Activated CD8-positive, alpha-beta memory T cell treated with anti-CD3 and anti-CD28 coated beads, Interleukin-2, amount 10 ng/mL, durations not matched to agents 7 days and 5 days (primary cell): ENCODE data around the gene WDFY4. TPM values are rescaled to one million over a fixed set of nuclear protein-coding genes. Genes with fewer than 3 reads are reported as not detected.

Experiments used
- ATAC-seq: fragments of 150-1000 bp; cut with Tn5 transposase; one replicate; pipeline ENCODE4 v1.10.0; 2021; ENCODE audit warnings: moderate library complexity
- CTCF ChIA-PET: fragments of 350-600 bp; sonication (Branson Sonifier 250); formaldehyde crosslinking; loops from one replicate; lab custom pipeline; 2021; ENCODE audit warnings: antibody characterized with exemption; lab: Charles Lee
- DNase-seq: peaks from one replicate; pipeline ENCODE4 v3.0.0-alpha.2; 2020
- H3K27ac Mint-ChIP-seq: one replicate; pipeline ENCODE4 v1.8.0; 2021; ENCODE audit warnings: mild to moderate bottlenecking, mixed read lengths
- H3K27me3 Mint-ChIP-seq: one replicate; pipeline ENCODE4 v1.8.0; 2021; ENCODE audit warnings: mixed read lengths
- H3K36me3 Mint-ChIP-seq: one replicate; pipeline ENCODE4 v1.8.0; 2021; ENCODE audit warnings: mild to moderate bottlenecking, mixed read lengths
- H3K4me1 Mint-ChIP-seq: one replicate; pipeline ENCODE4 v1.8.0; 2021; ENCODE audit warnings: mixed read lengths
- H3K4me3 Mint-ChIP-seq: one replicate; pipeline ENCODE4 v1.8.0; 2021; ENCODE audit warnings: mild to moderate bottlenecking, moderate library complexity, mixed read lengths
- H3K9me3 Mint-ChIP-seq: one replicate; pipeline ENCODE4 v1.8.0; 2022; ENCODE audit warnings: low read depth, mixed read lengths
- total RNA-seq, 2 experiments: library from RNA; stranded (reverse); gene quantifications; one replicate each; pipeline ENCODE4 v1.2.3, GENCODE V29; 2021

WDFY4 gene
- total RNA-seq, 2 experiments from 2014 or later = 0.06 TPM; not detected in 1

GRCh38 chr10:48941427-48942075, 256.9 kb downstream of the WDFY4 start:
- no peak for ATAC-seq

GRCh38 chr10:48943096-48943495, 258.4 kb downstream of the WDFY4 start:
- DNase-seq (no peak), ATAC-seq (no peak)
- CTCF ChIA-PET = no interaction called here
- Mint-ChIP-seq H3K9me3 (no peaks in the 10 kb centered on the region), H3K27me3 (no peaks in the 10 kb centered on the region), H3K27ac (no peak overlapping the region), H3K4me1 (no peaks in the 10 kb centered on the region), H3K4me3 (no peak overlapping the region), H3K36me3 (no peaks in the 10 kb centered on the region)

More at GRCh38 chr10:48941427-48942075, 256.9 kb downstream of the WDFY4 start:
- no peak overlapping the region for H3K4me3 Mint-ChIP-seq
- peak; percentile 19 for DNase-seq
- no peaks in the 10 kb centered on the region for H3K4me1 Mint-ChIP-seq
- H3K9me3 Mint-ChIP-seq = no peaks in the 10 kb centered on the region
- no peaks in the 10 kb centered on the region for H3K27me3 Mint-ChIP-seq
- CTCF ChIA-PET = no interaction called here
- H3K27ac Mint-ChIP-seq = no peak overlapping the region
- no peaks in the 10 kb centered on the region for H3K36me3 Mint-ChIP-seq

- CTCF ChIA-PET = no interaction called here
- ATAC-seq (no peak), DNase-seq (no peak)
- no peaks in the 10 kb centered on the region for H3K27me3 Mint-ChIP-seq
- no peaks in the 10 kb centered on the region for H3K9me3 Mint-ChIP-seq
- H3K4me1 Mint-ChIP-seq = no peaks in the 10 kb centered on the region
- no peak overlapping the region for H3K27ac Mint-ChIP-seq
- no peak overlapping the region for H3K4me3 Mint-ChIP-seq
- no peaks in the 10 kb centered on the region for H3K36me3 Mint-ChIP-seq
Observed at GRCh38 chr10:48944171-48944570, 259.5 kb downstream of the WDFY4 start.

GRCh38 chr10:48945441-48946130, 260.9 kb downstream of the WDFY4 start:
- CTCF ChIA-PET = no interaction called here
- ATAC-seq = no peak
- Mint-ChIP-seq H3K27me3 (no peaks in the 10 kb centered on the region), H3K4me3 (no peak overlapping the region), H3K9me3 (no peaks in the 10 kb centered on the region), H3K36me3 (no peaks in the 10 kb centered on the region), H3K4me1 (no peaks in the 10 kb centered on the region), H3K27ac (no peak overlapping the region)
- no peak for DNase-seq

- ATAC-seq = no peak
- no peak overlapping the region for H3K4me3 Mint-ChIP-seq
- CTCF ChIA-PET = no interaction called here
- no peaks in the 10 kb centered on the region for H3K27me3 Mint-ChIP-seq
- H3K36me3 Mint-ChIP-seq = no peaks in the 10 kb centered on the region
- H3K27ac Mint-ChIP-seq = no peak overlapping the region
- no peaks in the 10 kb centered on the region for H3K4me1 Mint-ChIP-seq
- no peaks in the 10 kb centered on the region for H3K9me3 Mint-ChIP-seq
- no peak for DNase-seq
Observed at GRCh38 chr10:48946332-48946731, 261.7 kb downstream of the WDFY4 start.

GRCh38 chr10:48946891-48947500, 262.3 kb downstream of the WDFY4 start:
- CTCF ChIA-PET = no interaction called here
- H3K27ac Mint-ChIP-seq = no peak overlapping the region
- no peak for ATAC-seq
- no peaks in the 10 kb centered on the region for H3K9me3 Mint-ChIP-seq
- no peak overlapping the region for H3K4me3 Mint-ChIP-seq
- H3K36me3 Mint-ChIP-seq = no peaks in the 10 kb centered on the region
- no peaks in the 10 kb centered on the region for H3K27me3 Mint-ChIP-seq
- DNase-seq = no peak
- H3K4me1 Mint-ChIP-seq = no peaks in the 10 kb centered on the region

GRCh38 chr10:48947690-48948469, 263.2 kb downstream of the WDFY4 start:
- Mint-ChIP-seq H3K4me3 (no peak overlapping the region), H3K9me3 (no peaks in the 10 kb centered on the region), H3K27ac (no peak overlapping the region), H3K27me3 (no peaks in the 10 kb centered on the region), H3K4me1 (no peaks in the 10 kb centered on the region), H3K36me3 (no peaks in the 10 kb centered on the region)
- CTCF ChIA-PET = no interaction called here
- ATAC-seq (no peak), DNase-seq (no peak)

GRCh38 chr10:48948470-48949037, 263.9 kb downstream of the WDFY4 start:
- no peaks in the 10 kb centered on the region for H3K4me1 Mint-ChIP-seq
- no peaks in the 10 kb centered on the region for H3K9me3 Mint-ChIP-seq
- H3K36me3 Mint-ChIP-seq = no peaks in the 10 kb centered on the region
- no peak overlapping the region for H3K4me3 Mint-ChIP-seq
- H3K27me3 Mint-ChIP-seq = no peaks in the 10 kb centered on the region
- ATAC-seq (no peak), DNase-seq (no peak)
- CTCF ChIA-PET = interaction anchor here (0.6 kb wide), 1 partner anchor 87 kb away, joined by 4 read pairs; no protein-coding TSS in a partner anchor
- H3K27ac Mint-ChIP-seq = no peak overlapping the region

GRCh38 chr10:48951707-48952106, 267.0 kb downstream of the WDFY4 start:
- ATAC-seq (no peak), DNase-seq (no peak)
- CTCF ChIA-PET = no interaction called here
- peaks cover 4% of the 10 kb centered on the region for H3K27me3 Mint-ChIP-seq
- no peaks in the 10 kb centered on the region for H3K9me3 Mint-ChIP-seq
- H3K4me3 Mint-ChIP-seq = no peak overlapping the region
- no peaks in the 10 kb centered on the region for H3K36me3 Mint-ChIP-seq
- no peaks in the 10 kb centered on the region for H3K4me1 Mint-ChIP-seq
- H3K27ac Mint-ChIP-seq = no peak overlapping the region

GRCh38 chr10:48957361-48958151, 272.9 kb downstream of the WDFY4 start:
- Mint-ChIP-seq H3K36me3 (no peaks in the 10 kb centered on the region), H3K9me3 (no peaks in the 10 kb centered on the region), H3K4me3 (no peak overlapping the region), H3K27me3 (peaks cover 14% of the 10 kb centered on the region), H3K27ac (no peak overlapping the region), H3K4me1 (no peaks in the 10 kb centered on the region)
- ATAC-seq = no peak
- CTCF ChIA-PET = no interaction called here
- no peak for DNase-seq

- DNase-seq (no peak), ATAC-seq (no peak)
- H3K9me3 Mint-ChIP-seq = no peaks in the 10 kb centered on the region
- H3K36me3 Mint-ChIP-seq = no peaks in the 10 kb centered on the region
- peaks cover 14% of the 10 kb centered on the region for H3K27me3 Mint-ChIP-seq
- no peak overlapping the region for H3K27ac Mint-ChIP-seq
- CTCF ChIA-PET = no interaction called here
- H3K4me3 Mint-ChIP-seq = no peak overlapping the region
- no peaks in the 10 kb centered on the region for H3K4me1 Mint-ChIP-seq
Observed at GRCh38 chr10:48958598-48959190, 274.0 kb downstream of the WDFY4 start.

GRCh38 chr10:48964038-48964437, 279.4 kb downstream of the WDFY4 start:
- no peak overlapping the region for H3K4me3 Mint-ChIP-seq
- ATAC-seq (no peak), DNase-seq (no peak)
- H3K9me3 Mint-ChIP-seq = no peaks in the 10 kb centered on the region
- H3K27me3 Mint-ChIP-seq = peaks cover 10% of the 10 kb centered on the region
- no peak overlapping the region for H3K27ac Mint-ChIP-seq
- CTCF ChIA-PET = no interaction called here
- no peaks in the 10 kb centered on the region for H3K36me3 Mint-ChIP-seq
- H3K4me1 Mint-ChIP-seq = no peaks in the 10 kb centered on the region
